HG02571 (cell line): ENCODE measurements around the gene ZC3H12A.

Experiments
- ATAC-seq: cut with Tn5 transposase; IDR thresholded peaks from one replicate; pipeline ENCODE4 v1.9.1; 2021; ENCODE audit warnings: mild to moderate bottlenecking, moderate library complexity; ENCODE audit not compliant: unreplicated experiment

ZC3H12A gene

DNA sequence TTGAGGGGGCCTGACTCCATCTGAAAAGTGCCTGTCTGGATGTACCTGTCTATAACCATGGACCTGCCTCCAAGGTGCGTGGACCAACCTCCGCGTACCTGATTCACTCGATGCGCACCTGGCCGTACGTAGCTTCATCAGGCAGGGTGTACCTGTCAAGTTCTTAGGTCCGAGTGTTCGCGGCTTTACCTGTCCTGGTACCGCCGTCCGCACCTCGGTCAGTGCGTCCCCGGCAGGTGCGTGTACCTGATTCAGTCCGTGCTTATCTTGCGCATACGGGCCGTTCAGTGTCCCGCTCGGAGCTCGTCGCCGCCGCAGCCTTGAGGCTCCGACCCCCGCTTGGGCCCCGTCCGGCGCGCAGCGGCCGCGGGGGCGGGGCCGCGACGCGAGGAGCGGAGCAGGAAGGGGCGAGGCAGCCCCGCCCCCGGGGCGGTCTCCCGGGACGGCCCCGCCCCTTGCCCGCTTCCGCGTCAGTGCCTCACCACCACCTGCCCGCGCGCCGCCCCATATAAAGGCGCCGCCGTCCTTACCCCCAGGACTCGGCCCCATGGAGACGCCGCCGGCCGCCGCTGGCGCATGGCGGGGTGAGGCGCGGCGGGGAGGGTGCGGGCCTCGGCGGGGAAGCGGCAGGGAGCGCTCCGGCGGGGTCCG, at the start of gene ZC3H12A:
ZC3H12A (plus strand) TSS at position 535 of the 651 bp plus-strand sequence. CDS start 917 bp downstream, outside the sequence.
- peak; percentile 48 for ATAC-seq

DNA sequence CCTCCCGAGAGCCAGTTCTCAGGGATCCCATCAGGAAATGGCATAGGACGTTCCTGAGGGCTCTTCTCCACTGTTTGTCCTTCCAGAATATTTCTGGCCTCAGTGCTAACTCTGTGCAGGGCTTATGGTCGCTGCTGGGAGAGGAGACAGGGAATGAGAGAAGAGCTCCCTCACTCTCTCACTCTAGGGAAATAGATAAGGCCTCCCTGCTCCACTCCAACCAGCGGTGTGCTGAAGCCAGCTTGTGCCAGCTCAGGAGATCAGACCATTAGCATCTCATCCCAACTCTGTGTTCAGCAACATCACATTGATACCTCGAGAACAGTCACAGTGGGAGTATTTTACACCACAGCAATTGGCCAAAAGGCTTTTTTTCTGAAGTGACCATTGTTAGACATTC, 49.2 kb upstream of the ZC3H12A start:
- no peak for ATAC-seq

DNA sequence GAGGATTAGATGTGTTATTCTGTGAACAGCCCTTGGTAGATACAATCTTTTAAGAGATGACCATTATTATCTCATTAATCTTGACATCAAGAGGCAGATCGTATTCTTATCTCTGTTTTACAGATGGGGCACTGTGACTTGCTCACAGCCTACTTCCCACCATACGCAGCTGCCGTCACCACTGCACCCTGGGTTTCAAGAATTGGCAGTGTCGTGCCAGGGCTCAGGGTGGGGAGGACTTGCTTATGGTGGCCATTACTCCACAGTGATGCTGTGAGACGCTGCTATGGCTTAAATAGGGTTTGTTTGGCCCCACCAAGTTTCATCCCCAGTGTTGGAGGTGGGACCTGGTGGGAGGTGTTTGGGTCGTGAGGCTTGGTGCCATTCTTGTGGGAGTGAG, 45.4 kb upstream of the ZC3H12A start:
- no peak for ATAC-seq

GRCh38 chr1:37430103-37430985, 44.0 kb upstream of the ZC3H12A start:
- no peak for ATAC-seq

DNA sequence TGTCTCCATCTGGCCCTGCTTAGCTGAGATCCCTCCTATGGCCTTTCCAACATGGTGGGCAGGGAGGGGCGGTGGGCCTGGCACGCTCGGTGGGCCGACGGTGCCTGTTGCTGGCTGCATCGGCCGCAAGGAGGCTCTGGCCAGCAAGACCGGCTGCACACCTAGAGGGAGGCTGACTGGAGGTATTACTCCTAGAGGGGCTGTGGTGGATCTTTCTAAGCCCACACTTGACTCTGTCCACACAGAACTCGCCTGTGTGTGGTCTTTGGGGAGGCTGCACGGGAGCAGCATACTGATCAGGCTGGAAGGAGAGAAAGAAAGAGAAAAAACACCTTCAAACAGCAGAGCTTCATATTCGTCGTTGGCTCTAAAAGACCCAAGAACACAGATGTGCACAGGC, 41.7 kb upstream of the ZC3H12A start:
- no peak for ATAC-seq

DNA sequence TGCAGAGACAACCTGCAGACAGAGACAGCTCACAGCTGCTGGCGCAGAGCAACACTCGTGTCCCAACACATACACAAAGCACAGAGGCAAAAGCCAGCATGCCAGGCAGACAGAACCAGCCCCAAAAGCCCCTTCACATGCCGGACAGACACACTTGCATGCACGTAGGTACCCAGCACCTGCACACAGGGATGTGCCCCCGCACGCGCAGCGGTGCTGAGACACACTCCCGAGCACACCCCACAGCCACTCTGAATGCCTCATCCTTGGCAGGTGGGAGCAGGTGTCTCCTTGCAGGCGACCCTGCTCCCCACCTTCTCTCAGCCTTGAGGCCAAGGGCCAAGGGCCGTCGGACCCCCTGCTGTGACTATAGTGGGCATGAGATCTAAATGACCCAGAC, 41.2 kb upstream of the ZC3H12A start:
- no peak for ATAC-seq

GRCh38 chr1:37434292-37435225, 39.8 kb upstream of the ZC3H12A start:
- no peak for ATAC-seq

- ATAC-seq = no peak
Measured at GRCh38 chr1:37437087-37437486, 37.3 kb upstream of the ZC3H12A start.

GRCh38 chr1:37438037-37438868, 36.1 kb upstream of the ZC3H12A start:
- no peak for ATAC-seq

DNA sequence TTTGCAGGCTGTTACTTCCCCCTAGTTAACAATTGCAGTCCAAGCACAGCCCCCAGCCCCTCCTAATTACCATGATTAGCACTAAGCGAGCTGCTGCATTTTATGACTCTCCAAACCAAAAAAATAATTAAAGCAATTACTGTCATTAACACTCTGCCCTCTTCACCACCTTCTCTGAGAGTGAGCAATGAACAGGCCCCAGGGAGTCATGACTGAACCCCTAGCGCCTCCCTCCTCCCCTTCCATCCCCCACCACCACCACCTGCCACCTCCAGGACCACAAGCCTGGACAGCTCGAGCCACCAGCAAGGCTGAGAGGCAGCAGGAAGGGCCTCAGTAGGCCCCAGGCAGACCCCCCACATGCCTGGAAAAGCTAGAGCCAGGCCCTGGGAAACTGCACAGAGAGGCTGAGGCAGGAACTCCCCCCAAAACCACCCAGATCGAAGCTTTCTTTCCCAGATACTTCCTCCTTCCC, 35.5 kb upstream of the ZC3H12A start:
- no peak for ATAC-seq

DNA sequence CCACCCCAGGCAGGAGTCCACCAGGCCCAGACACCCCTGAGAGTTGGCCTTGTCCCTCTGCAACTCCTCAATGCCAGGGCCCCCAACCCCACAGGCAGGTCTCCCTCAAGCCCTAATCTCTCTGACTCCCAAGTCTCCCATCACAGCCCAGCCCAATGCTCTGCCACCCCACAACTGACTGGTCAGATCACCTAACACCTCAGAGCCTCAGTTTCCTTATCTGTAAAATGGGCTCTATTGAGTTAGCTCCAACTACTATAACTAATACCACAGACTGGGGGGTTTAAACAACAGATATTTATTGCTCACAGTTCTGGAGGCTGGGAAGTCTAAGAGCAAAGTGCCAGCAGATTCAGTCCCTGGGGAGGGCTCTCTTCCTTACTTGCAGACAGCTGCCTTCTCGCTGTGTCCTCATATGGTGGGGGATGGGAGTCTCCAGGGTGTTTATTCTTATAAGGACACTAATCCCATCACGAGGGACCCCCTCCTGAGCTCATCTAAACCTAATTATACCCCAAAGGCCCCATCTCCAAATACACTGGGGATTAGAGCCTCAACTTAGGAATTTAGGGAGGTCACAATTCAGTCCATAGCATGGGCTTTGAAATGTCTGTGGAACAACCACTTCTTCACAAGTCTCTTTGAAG, 34.9 kb upstream of the ZC3H12A start:
- ATAC-seq = no peak

DNA sequence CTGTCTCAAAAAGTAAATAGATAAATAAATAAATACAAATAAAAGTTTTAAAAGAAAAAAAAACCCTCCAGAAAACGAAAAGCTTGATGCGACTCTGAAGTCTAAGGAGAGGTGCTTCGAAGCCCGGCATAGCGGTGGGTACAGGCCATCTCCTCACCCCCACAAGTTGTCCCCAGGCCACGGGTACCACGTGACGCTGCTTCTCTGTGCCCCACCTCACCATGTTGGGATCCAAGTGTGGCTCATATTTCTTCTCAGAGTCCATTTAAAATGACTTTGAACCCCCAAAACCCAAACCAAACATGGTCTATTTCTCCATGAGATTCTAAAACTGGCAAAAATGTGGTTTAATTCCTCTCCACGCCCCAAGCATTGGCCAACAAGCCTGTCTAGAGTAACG, 32.9 kb upstream of the ZC3H12A start:
- no peak for ATAC-seq

- no peak for ATAC-seq
Measured at GRCh38 chr1:37442139-37442538, 32.2 kb upstream of the ZC3H12A start.

GRCh38 chr1:37442644-37443043, 31.7 kb upstream of the ZC3H12A start:
- ATAC-seq = no peak

GRCh38 chr1:37446874-37447273, 27.5 kb upstream of the ZC3H12A start:
- ATAC-seq = no peak

- ATAC-seq = no peak
Measured at GRCh38 chr1:37448185-37448584, 26.2 kb upstream of the ZC3H12A start.

GRCh38 chr1:37448691-37449417, 25.5 kb upstream of the ZC3H12A start:
- no peak for ATAC-seq

GRCh38 chr1:37449936-37450335, 24.4 kb upstream of the ZC3H12A start:
- no peak for ATAC-seq

DNA sequence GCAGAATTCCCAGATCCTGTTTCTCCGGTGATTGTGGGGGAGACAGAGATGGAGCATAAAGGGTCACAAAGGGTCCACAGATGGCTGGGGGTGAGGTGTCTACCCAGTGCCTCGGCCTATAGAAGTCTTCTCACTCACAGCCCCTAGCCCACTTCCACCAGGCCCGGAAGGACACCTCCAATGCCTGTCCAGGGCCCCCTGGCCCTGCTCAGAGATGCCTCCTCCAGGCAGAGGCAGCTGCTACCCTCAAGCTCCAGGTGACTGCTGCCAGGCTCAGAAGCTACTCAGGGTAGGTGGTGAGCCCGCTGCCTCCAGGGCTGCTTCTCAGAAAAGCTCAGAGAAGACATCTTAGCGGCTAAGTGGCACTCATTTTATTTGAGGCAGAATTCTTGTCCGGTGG, 22.0 kb upstream of the ZC3H12A start:
- ATAC-seq = no peak
